Measurements from ENCODE around the gene KCNK3.

DNA sequence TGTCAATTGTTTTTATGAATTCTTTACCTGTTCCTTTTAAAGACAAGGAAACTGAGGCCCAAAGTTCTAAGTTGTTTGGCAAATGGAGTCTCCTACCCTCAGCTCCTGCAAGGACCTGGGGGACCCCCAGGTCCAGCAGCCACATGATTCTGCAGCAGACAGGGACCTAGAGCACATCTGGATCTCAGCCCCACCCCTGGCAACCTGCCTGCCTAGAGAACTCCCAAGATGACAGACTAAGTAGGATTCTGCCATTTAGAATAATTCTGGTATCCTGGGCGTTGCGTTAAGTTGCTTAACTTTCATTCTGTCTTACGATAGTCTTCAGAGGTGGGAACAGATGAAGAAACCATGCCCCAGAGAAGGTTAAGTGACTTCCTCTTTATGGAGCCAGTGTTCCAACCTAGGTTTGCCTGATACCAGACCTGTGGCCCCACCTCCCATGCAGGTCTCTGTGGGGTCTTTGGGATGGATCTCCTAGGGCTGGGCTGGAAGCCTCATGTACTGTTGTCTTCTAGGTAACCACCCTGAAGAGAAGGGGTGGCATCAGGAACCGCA is 87.8 kb downstream of the KCNK3 start:
- no peak for TF ChIP-seq EZH2phosphoT487 (IDR thresholded peaks at IDR 0.05; ENCODE audit: borderline replicate concordance, low read depth, low read length)
- TF ChIP-seq, protein P1, sequence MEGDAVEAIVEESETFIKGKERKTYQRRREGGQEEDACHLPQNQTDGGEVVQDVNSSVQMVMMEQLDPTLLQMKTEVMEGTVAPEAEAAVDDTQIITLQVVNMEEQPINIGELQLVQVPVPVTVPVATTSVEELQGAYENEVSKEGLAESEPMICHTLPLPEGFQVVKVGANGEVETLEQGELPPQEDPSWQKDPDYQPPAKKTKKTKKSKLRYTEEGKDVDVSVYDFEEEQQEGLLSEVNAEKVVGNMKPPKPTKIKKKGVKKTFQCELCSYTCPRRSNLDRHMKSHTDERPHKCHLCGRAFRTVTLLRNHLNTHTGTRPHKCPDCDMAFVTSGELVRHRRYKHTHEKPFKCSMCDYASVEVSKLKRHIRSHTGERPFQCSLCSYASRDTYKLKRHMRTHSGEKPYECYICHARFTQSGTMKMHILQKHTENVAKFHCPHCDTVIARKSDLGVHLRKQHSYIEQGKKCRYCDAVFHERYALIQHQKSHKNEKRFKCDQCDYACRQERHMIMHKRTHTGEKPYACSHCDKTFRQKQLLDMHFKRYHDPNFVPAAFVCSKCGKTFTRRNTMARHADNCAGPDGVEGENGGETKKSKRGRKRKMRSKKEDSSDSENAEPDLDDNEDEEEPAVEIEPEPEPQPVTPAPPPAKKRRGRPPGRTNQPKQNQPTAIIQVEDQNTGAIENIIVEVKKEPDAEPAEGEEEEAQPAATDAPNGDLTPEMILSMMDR (conservative IDR thresholded peaks at IDR 0.05; ENCODE audit: low read length): no peak
